Stomach smooth muscle (tissue), 2 donors: Measurements from ENCODE around the gene PNMA6F.
"Not testable (repeated sequence)": the region's sequence is repeated elsewhere in the genome, so short reads cannot be mapped to it uniquely, and the experiment has no call there.

Experiments
- H3K27ac ChIP-seq: one replicate; pipeline ENCODE4 v1.7.0; 2013; ENCODE audit warnings: mild to moderate bottlenecking, low read length, inconsistent platforms
- H3K27me3 ChIP-seq, 2 donors: one replicate each; pipeline ENCODE4 v1.7.0; 2013; ENCODE audit warnings: low read length in 2 of 2; ENCODE audit not compliant: insufficient read depth in 2 of 2, control insufficient read depth in 1 of 2
- H3K36me3 ChIP-seq, 2 donors: one replicate each; pipeline ENCODE4 v1.7.0; 2013; ENCODE audit warnings: low read length in 2 of 2; ENCODE audit not compliant: control insufficient read depth in 2 of 2, insufficient read depth in 2 of 2
- H3K4me1 ChIP-seq: one replicate; pipeline ENCODE4 v1.7.0; 2013; ENCODE audit warnings: low read length; ENCODE audit not compliant: control insufficient read depth, insufficient read depth
- H3K4me3 ChIP-seq, 2 donors: one replicate each; pipeline ENCODE4 v1.7.0; 2013; ENCODE audit warnings: low read length in 2 of 2
- H3K9ac ChIP-seq, 2 donors: one replicate each; pipeline ENCODE4 v1.7.0; 2013; ENCODE audit warnings: low read length in 2 of 2, mild to moderate bottlenecking in 1 of 2
- H3K9me3 ChIP-seq, 2 donors: one replicate each; pipeline ENCODE4 v1.7.0; 2013; ENCODE audit warnings: low read length in 2 of 2; ENCODE audit not compliant: control insufficient read depth in 2 of 2
- donor health status: healthy.
- donor health status: Pancreatic carcinoma.

Gene PNMA6F

GRCh38 chrX:153336121-153336894 is 14.7 kb upstream of the PNMA6F start:
- Histone ChIP-seq H3K27ac (no peak overlapping the region), H3K9me3 (peaks cover 0 to 3% of the 10 kb centered on the region in 2 donors), H3K9ac (no peak overlapping the region), H3K4me1 (peaks cover 11% of the 10 kb centered on the region), H3K27me3 (peaks cover 0 to 2% of the 10 kb centered on the region in 2 donors), H3K4me3 (peak overlapping the region in 1 of 2 donors; percentile 8), H3K36me3 (peaks cover 5 to 10% of the 10 kb centered on the region in 2 donors)

GRCh38 chrX:153334654-153335295 is 13.2 kb upstream of the PNMA6F start:
- peaks cover 5 to 10% of the 10 kb centered on the region in 2 donors for H3K36me3 ChIP-seq
- H3K27me3 ChIP-seq, result peaks cover 0 to 6% of the 10 kb centered on the region in 2 donors
- peak overlapping the region; percentile 71 to 72 for H3K9ac ChIP-seq
- H3K4me1 ChIP-seq, result peaks cover 11% of the 10 kb centered on the region
- no peak overlapping the region for H3K27ac ChIP-seq
- peak overlapping the region; percentile 65 to 74 for H3K4me3 ChIP-seq
- peaks cover 0 to 3% of the 10 kb centered on the region in 2 donors for H3K9me3 ChIP-seq

DNA sequence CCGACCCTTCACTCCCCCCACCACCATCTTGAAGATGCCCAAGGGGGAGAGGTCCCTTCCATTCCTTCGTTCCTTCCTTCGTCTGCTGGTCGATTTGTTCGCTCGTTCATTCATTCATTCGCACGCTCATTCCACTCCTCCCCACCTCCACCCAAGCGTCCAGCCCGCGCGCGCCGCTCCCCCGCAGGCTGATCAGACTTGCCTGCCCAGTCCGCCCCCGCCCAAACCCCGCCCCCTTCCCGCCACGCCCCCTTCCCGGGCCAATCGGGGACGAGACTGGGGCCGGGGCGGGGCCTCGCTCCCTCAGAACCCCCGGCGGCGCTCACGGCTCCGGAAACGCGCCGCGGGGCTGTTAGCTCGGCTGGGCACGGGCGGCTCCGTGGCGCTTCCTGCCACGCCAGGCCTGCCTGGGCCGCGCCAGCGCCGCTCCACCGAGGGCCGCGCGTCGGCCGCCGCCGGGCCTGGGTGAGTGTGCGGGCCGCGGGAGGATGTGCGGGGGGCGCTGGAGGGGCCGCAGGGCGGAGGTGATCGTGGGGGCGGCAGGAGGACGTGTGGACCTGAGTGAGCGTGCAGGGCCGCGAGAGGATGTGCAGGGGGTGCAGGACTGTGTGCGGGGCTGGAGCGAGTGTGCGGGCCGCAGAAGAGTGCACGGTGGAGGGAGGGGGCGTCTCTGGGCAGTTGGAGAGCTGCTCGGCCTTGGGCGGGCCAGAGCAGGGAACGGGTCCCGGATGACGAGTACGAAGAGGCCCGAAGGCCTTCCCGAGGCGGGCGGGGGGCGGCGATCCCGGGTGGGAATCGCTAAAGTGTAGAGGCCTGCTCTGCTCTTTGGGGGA is 12.5 kb upstream of the PNMA6F start, which contains the start of gene ZNF275:
ZNF275 (plus strand) TSS at position 333 of the 833 bp plus-strand sequence. CDS start 2,527 bp downstream, outside the sequence.
- Histone ChIP-seq H3K9me3 (peaks cover 0 to 3% of the 10 kb centered on the region in 2 donors), H3K27me3 (peaks cover 0 to 8% of the 10 kb centered on the region in 2 donors), H3K9ac (peak within 1 kb of the TSS; percentile 71 to 72), H3K4me3 (peak within 1 kb of the TSS; percentile 65 to 74), H3K36me3 (peaks cover 4 to 8% of the 10 kb centered on the region in 2 donors), H3K27ac (no peak within 1 kb of the TSS), H3K4me1 (peaks cover 11% of the 10 kb centered on the region)

- Histone ChIP-seq H3K27me3 (peaks cover 0 to 14% of the 10 kb centered on the region in 2 donors), H3K9ac (no peak overlapping the region), H3K4me3 (peak overlapping the region in 1 of 2 donors; percentile 57), H3K36me3 (peaks cover 0 to 6% of the 10 kb centered on the region in 2 donors), H3K9me3 (no peaks in the 10 kb centered on the region), H3K4me1 (peaks cover 11% of the 10 kb centered on the region), H3K27ac (no peak overlapping the region)
Measured at GRCh38 chrX:153333266-153333665, 11.7 kb upstream of the PNMA6F start.

- Histone ChIP-seq H3K36me3 (no peaks in the 10 kb centered on the region), H3K4me3 (no peak overlapping the region), H3K9me3 (peaks cover 0 to 5% of the 10 kb centered on the region in 2 donors), H3K27me3 (peaks cover 0 to 14% of the 10 kb centered on the region in 2 donors), H3K4me1 (no peaks in the 10 kb centered on the region), H3K9ac (no peak overlapping the region), H3K27ac (no peak overlapping the region)
Measured at GRCh38 chrX:153327561-153327960, 6.0 kb upstream of the PNMA6F start.

DNA sequence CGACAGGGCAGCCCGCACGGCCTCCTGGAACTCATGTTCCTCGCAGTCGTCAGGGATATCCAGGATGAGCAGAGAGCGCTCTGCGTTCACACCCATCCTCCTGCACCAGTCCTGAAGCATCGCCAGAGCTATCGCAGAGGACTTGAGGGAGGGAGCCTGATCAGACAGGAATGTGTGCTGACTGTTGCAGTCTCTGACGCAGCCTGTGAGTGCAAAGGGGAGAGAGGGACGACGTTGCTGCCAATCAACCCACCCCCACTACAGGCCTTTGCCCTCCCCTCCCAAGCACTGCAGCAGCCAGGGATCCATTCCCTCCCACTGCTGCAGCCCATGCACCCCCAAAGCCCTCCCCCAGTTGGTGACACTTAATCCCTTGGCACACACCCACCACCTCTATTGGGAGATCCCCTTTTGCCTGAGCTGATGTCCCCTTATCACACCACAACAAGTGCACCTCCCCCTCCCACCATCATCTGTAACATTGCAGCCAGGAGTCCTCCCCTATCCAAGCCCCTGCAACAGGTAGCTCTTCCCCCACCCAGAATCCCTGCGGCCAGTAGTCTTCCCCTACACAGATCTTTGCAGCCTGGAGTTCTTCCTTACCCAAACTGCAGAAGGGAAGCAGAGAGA is 897 bp downstream of the PNMA6F start:
- Histone ChIP-seq H3K36me3 (no peaks in the 10 kb centered on the region), H3K27me3 (peaks cover 2 to 14% of the 10 kb centered on the region in 2 donors), H3K27ac (no peak overlapping the region), H3K9ac (no peak overlapping the region), H3K9me3 (peaks cover 0 to 5% of the 10 kb centered on the region in 2 donors), H3K4me1 (no peaks in the 10 kb centered on the region), H3K4me3 (no peak overlapping the region)

- not testable (repeated sequence) for H3K4me3 ChIP-seq, H3K27ac ChIP-seq, H3K4me1 ChIP-seq, H3K9ac ChIP-seq, H3K9me3 ChIP-seq, H3K36me3 ChIP-seq
- H3K27me3 ChIP-seq, result peaks cover 2 to 14% of the 10 kb centered on the region in 2 donors
Measured at GRCh38 chrX:153320047-153320443, 1.5 kb downstream of the PNMA6F start.

GRCh38 chrX:153319295-153320046 is 2.1 kb downstream of the PNMA6F start:
- Histone ChIP-seq H3K9me3 (peaks cover 0 to 3% of the 10 kb centered on the region in 2 donors), H3K36me3 (no peaks in the 10 kb centered on the region), H3K9ac (no peak overlapping the region), H3K4me1 (no peaks in the 10 kb centered on the region), H3K4me3 (no peak overlapping the region), H3K27ac (no peak overlapping the region), H3K27me3 (peaks cover 2 to 14% of the 10 kb centered on the region in 2 donors)

DNA sequence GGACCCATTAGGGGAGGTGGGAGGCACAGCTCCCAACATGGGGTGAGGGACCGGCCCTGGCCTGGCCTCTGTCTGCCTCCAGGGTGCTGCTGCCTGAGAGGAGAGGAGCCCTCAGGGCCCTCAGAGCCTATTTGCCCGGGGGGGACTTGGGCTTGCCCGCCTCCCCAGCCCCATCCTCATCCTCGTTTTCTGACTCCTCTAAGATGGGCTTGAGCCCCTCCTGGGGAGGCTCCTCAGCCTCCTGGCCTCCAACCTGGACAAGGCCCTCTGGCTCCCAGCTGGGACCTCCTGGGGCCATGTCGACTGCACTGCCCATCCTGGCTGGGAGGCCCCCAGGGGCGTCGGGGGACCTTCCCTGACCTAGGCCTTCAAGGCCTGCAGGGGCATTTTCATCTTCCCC is 2.8 kb downstream of the PNMA6F start:
- H3K9ac ChIP-seq, result no peak overlapping the region
- H3K27ac ChIP-seq, result no peak overlapping the region
- H3K9me3 ChIP-seq, result peaks cover 0 to 3% of the 10 kb centered on the region in 2 donors
- no peaks in the 10 kb centered on the region for H3K36me3 ChIP-seq
- H3K4me1 ChIP-seq, result no peaks in the 10 kb centered on the region
- H3K27me3 ChIP-seq, result peaks cover 2 to 14% of the 10 kb centered on the region in 2 donors
- H3K4me3 ChIP-seq, result no peak overlapping the region
